ENCODE results near the gene PKP3.
"Not testable (repeated sequence)": the region's sequence is repeated elsewhere in the genome, so short reads cannot be mapped to it uniquely, and the experiment has no call there.

PKP3 gene

GRCh38 chr11:379205-380094 lies 14.6 kb upstream of the PKP3 start:
- DNase-seq (ENCODE audit: low read depth, low spot score): no peak

GRCh38 chr11:380095-380480 lies 13.9 kb upstream of the PKP3 start:
- no peak for DNase-seq (ENCODE audit: low read depth, low spot score)

- no peak for DNase-seq (ENCODE audit: low read depth, low spot score)
Measured at GRCh38 chr11:380491-380890, 13.5 kb upstream of the PKP3 start.

GRCh38 chr11:380996-381395 lies 13.0 kb upstream of the PKP3 start:
- no peak for DNase-seq (ENCODE audit: low read depth, low spot score)

GRCh38 chr11:381501-382072 lies 12.4 kb upstream of the PKP3 start:
- DNase-seq (ENCODE audit: low read depth, low spot score): no peak

GRCh38 chr11:382081-382629 lies 11.9 kb upstream of the PKP3 start:
- DNase-seq (ENCODE audit: low read depth, low spot score): no peak

GRCh38 chr11:383431-383830 lies 10.6 kb upstream of the PKP3 start:
- DNase-seq (ENCODE audit: low read depth, low spot score): no peak

- DNase-seq (ENCODE audit: low read depth, low spot score): no peak
Measured at GRCh38 chr11:384511-384910, 9.5 kb upstream of the PKP3 start.

- no peak for DNase-seq (ENCODE audit: low read depth, low spot score)
Measured at GRCh38 chr11:385594-386351, 8.2 kb upstream of the PKP3 start.

GRCh38 chr11:386483-386882 lies 7.5 kb upstream of the PKP3 start:
- DNase-seq (ENCODE audit: low read depth, low spot score): no peak

GRCh38 chr11:387193-387793 lies 6.7 kb upstream of the PKP3 start:
- DNase-seq (ENCODE audit: low read depth, low spot score): no peak

- not testable (repeated sequence) for DNase-seq (ENCODE audit: low read depth, low spot score)
Measured at GRCh38 chr11:389369-389768, 4.6 kb upstream of the PKP3 start.

- DNase-seq (ENCODE audit: low read depth, low spot score): no peak
Measured at GRCh38 chr11:390175-390574, 3.8 kb upstream of the PKP3 start.

GRCh38 chr11:391117-392017 lies 2.6 kb upstream of the PKP3 start:
- no peak for DNase-seq (ENCODE audit: low read depth, low spot score)

GRCh38 chr11:392102-392777 lies 1.8 kb upstream of the PKP3 start:
- no peak for DNase-seq (ENCODE audit: low read depth, low spot score)

- DNase-seq (ENCODE audit: low read depth, low spot score): no peak
Measured at GRCh38 chr11:393219-394033, 583 bp upstream of the PKP3 start.

- DNase-seq (ENCODE audit: low read depth, low spot score): no peak
Measured at GRCh38 chr11:394858-395655, 1.0 kb downstream of the PKP3 start.

- no peak for DNase-seq (ENCODE audit: low read depth, low spot score)
Measured at GRCh38 chr11:395866-396265, 1.9 kb downstream of the PKP3 start.
